GM21447 (cell line): ENCODE data around the gene CDK2.

ENCODE experiments used
- ATAC-seq: cut with Tn5 transposase; IDR thresholded peaks from one replicate; pipeline ENCODE4 v1.9.1; 2021; ENCODE audit not compliant: unreplicated experiment

Gene CDK2

DNA sequence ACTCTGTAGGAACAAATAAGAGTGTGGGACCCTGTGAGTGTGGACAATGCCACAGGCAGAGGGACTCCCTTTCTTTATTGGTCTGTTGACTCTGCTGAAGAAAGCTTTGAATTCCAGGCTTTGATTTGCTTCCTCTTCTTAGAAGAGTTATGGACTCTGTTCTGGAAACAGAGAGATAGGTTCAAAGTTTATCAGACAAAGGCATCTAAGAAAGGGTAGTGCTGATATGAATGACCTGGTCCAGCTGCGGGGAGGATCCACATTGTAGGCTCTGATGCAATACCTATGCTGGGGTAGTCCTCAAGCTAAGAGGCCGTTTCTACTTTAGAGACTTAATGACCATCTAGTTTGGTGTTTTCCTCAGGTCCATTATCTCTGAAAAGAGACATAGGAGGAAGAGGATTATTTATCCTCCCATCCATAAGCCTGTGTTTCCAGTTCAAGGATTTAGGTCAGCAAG is 43.5 kb downstream of the CDK2 start:
- no peak for ATAC-seq

DNA sequence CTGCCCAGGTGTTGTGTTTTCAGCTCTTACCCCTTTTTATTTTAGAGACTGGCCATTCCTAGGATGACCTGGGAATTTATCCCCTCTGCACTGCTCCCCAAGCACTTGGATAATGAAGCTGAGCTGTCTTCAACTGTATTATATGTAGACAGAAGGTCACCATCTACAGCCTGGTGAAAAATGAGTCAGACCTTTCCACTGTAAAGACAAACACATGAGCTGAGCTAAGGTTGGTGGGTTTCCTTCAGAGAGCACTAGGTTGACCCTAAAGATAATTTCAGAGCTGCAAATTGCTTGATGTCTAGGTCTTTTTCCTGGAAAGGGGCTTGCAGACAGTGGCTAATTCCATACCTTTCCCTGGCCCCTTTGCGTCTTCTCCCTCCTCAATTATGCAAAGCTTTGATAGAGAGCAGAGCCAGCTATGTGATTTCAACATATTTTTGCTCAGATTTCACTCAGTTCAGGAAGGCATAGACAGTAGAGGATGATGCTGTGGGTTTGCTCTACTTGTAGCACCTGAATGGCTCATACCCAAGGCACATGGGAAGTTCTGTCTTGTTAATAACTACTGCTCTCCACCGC is 45.0 kb downstream of the CDK2 start:
- no peak for ATAC-seq

DNA sequence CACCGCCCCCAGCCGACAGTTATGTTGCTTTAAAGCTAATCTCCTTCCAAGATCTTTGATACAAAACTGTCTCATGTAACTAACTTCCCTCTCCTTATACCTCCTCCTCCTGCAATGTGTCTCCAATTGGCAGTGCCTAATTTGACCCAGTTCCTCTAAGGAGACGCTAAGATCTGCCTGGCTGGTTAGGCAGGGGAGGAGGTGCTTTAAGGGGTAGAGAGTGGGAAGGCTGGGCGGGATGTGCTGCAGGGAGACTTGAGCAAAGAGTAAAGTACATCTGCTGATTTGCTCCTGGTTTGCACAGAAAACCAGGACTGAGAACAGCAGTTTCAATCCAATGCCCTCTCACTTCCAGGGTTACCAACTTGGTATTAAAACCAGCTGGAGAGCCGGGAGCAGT is 46.9 kb downstream of the CDK2 start:
- no peak for ATAC-seq

DNA sequence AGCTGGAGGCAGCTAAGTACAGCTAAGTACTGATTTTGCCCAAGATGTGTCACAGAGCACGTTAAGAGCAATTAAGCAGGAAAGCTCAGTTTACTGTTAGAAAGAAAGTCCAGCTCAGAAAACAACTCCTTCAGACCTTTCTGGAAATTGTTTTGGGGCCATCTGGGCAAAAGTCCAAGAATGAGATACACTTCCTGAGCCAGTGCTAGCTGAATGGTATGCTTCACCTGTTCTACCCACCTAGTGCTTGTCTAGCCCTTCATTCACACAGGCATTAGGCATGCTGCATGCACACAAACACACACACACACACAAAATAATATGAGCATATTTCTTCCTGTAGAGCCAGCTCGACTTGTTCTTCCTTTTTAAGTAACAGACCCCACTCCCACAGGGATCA is 47.6 kb downstream of the CDK2 start:
- ATAC-seq = no peak

DNA sequence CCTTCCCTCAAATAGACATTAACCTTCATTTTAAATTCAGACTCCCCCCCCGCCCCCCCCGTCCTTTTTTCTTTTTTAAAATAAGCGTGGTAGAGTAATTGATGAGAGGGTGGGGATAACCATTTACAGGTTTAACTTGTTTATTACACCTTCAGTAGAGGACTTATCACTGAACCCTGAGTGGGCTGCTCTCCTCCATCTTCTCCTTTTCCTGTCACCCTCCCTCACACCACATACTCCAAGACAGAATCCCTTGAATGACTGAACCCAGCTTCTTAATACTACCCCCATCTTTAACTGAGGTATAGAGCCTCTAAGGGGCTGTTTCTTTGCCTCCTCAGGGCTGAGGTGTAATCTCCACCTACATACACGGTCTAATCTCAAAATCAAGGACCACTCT is 50.6 kb downstream of the CDK2 start:
- no peak for ATAC-seq

DNA sequence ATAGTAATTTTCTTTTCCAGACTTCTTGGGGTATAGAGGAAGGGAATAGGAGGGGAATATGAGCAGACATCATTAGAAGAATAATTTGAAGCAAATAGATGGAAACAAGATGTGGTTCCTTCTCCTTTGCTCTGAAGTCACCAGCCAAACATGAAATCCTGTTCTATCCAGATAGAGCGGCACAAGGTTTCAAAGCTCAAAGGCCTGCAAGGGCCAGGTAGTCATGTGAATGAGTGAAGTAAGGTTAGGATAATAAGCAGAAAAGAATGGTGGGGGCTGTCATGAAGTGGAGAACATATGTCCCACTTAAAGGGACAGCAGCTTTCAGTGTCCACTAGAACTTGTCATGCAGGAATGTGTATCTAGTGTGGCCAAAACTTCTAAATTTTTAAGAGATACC is 51.7 kb downstream of the CDK2 start:
- ATAC-seq = no peak

DNA sequence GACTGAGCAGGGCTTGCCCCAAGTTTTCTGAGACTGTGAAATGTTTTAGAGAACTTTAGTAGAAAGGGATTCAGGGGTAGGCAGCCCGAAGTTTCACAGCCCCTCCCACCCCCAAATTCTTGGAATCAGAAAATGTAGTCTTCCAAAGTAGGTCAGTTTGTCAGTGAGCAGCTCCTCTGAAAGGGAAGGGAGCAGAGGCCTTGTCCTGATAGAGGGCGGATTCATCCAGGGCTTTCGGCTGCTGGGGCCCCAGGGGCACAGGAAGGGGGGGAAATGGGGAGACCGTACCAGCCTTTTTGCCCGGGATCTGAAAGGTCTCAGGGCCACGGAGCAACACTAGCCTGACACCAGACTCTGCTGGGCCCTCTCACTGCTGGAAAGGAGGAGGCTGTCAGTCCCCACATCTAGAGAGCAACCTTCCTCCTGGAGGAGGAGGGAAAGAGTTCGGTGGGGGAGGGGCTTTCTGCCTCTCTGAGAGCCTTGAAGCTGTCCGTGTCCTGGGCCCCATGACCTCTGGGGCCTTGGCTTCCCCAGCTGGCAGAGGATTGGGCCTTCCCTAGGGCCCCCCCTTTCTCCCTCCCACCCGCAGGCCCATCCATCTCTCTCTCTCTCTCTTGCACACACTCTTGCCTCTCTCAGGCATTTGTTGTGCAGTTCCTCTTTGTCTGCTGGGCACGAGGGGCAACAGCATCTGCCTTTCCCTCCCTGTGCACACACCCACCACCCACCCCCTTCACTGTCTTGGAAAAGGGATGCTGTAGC is 54.0 kb downstream of the CDK2 start, which contains the start of gene IKZF4:
IKZF4 (plus strand) TSS at position 621 of the 762 bp plus-strand sequence. CDS start 451 bp downstream, outside the sequence.
- ATAC-seq = no peak

DNA sequence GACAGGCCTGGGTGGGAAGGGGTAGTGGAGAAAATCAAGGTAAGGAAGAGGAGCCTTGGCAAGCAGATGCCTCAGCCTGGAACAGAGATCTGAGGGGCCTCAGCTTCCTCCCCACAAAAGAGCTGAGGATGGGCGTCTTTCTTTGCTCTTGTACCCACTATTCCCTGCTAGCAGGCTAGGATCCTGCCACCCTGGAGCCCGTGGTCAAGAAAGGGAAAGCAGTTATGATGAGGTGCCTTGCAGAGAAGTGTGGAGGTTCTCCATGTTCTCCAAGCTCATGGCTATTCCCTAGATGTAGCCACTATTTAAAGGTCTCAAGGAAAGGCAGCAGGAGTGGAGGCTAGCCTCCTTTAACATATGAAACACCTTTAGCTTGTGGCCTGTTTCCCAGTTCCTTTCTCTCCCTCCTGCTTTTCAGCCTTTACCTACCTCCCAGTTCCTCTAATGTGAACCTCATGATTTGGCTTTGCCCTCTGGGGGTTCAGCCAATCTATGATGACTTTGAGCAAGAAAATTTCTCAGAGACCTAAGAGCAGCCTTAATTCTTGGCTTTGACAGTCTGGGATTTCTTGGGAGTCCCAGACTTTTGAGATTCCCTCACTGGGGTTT is 55.4 kb downstream of the CDK2 start:
- no peak for ATAC-seq
